ENCODE measurements around the gene ARMC9. TPM values are rescaled to one million over a fixed set of nuclear protein-coding genes. Genes with fewer than 3 reads are reported as not detected.

The ARMC9 gene
- total and polyA plus RNA-seq, 2 donors (not counting 3 experiments of a cell fraction or from before 2014, with no cell fraction given) = 16.4 to 24.2 TPM

GRCh38 chr2:231360401-231360800 lies 162.0 kb downstream of the ARMC9 start:
- POLR2A ChIA-PET = no interaction called here

More at GRCh38 chr2:231360401-231360800, 162.0 kb downstream of the ARMC9 start:
- H3K9me1 ChIP-seq (replicated peaks; ENCODE audit: control insufficient read depth, extremely low read depth, insufficient read depth, low read length) = no peaks in the 10 kb centered on the region
- no peak for DNase-seq (ENCODE audit: low read depth, low spot score)
- no peak overlapping the region for H3K4me2 ChIP-seq (ENCODE audit: insufficient read depth, low read length)
- no peak overlapping the region for H3K9ac ChIP-seq (replicated peaks; ENCODE audit: extremely low read depth, insufficient read depth, low read length)
- dilution Hi-C loops (cut with MboI; ENCODE audit: extremely low pct_ligation_motif_present, low sequenced_read_pairs) = no loop called here
- TF ChIP-seq CTCF (IDR thresholded peaks at IDR 0.05; ENCODE audit: extremely low read depth in 1 of 2, insufficient read depth in 1 of 2, low read depth in 1 of 2, low read length in 2 of 2) (no peak), JUN (IDR thresholded peaks at IDR 0.05; ENCODE audit: borderline replicate concordance, insufficient read depth, insufficient read length, low read depth) (no peak), POLR2AphosphoS5 (IDR thresholded peaks at IDR 0.05; ENCODE audit: insufficient read depth, low read depth, low read length) (no peak), GATA2 (IDR thresholded peaks at IDR 0.05; ENCODE audit: insufficient read depth, insufficient read length, low read depth, low read length) (no peak), POLR2A (IDR thresholded peaks at IDR 0.05; ENCODE audit: low read depth, low read length) (no peak), FOS (IDR thresholded peaks at IDR 0.05; ENCODE audit: borderline replicate concordance, insufficient read depth, low read length) (no peak), MAX (IDR thresholded peaks at IDR 0.05; ENCODE audit: insufficient read depth, insufficient read length) (no peak), MYC (IDR thresholded peaks at IDR 0.05; ENCODE audit: low read depth, low read length) (no peak), EZH2 (IDR thresholded peaks at IDR 0.05; ENCODE audit: borderline replicate concordance, low read depth, low read length, severe bottlenecking) (no peak)
- no peaks in the 10 kb centered on the region for H3K36me3 ChIP-seq (ENCODE audit: control insufficient read depth in 2 of 2, extremely low read depth in 1 of 2, insufficient read depth in 2 of 2, low read length in 2 of 2)
- H2AFZ ChIP-seq (ENCODE audit: low read depth, low read length) = no peak overlapping the region
- no peak for FAIRE-seq
- H3K79me2 ChIP-seq (ENCODE audit: control insufficient read depth, insufficient read depth, low read length) = no peaks in the 10 kb centered on the region
- no peaks in the 10 kb centered on the region for H3K27me3 ChIP-seq (ENCODE audit: control insufficient read depth in 2 of 2, insufficient read depth in 2 of 2, low read length in 2 of 2)
- H4K20me1 ChIP-seq (replicated peaks; ENCODE audit: control insufficient read depth, extremely low read depth, insufficient read depth, low read length) = no peaks in the 10 kb centered on the region
- no TSS peak for BruUV-seq (replicated peaks)
- no peak overlapping the region for H3K4me3 ChIP-seq (replicated peaks in 1 of 3; ENCODE audit: insufficient read depth in 1 of 3, low read depth in 1 of 3, low read length in 3 of 3)
- CTCF ChIA-PET = no interaction called here
- intact Hi-C loops (cut with micrococcal nuclease) = no loop called here
- H3K9me3 ChIP-seq (replicated peaks; ENCODE audit: control insufficient read depth, insufficient read depth, low read length) = no peaks in the 10 kb centered on the region
- no peak overlapping the region for H3K27ac ChIP-seq (ENCODE audit: insufficient read depth, low read depth, low read length)
- peaks cover 6% of the 10 kb centered on the region for H3K4me1 ChIP-seq (ENCODE audit: control insufficient read depth, extremely low read depth, insufficient read depth, low read length)

Data from endothelial cell of umbilical vein (primary cell).